ENCODE results near the gene PTPN14.

DNA sequence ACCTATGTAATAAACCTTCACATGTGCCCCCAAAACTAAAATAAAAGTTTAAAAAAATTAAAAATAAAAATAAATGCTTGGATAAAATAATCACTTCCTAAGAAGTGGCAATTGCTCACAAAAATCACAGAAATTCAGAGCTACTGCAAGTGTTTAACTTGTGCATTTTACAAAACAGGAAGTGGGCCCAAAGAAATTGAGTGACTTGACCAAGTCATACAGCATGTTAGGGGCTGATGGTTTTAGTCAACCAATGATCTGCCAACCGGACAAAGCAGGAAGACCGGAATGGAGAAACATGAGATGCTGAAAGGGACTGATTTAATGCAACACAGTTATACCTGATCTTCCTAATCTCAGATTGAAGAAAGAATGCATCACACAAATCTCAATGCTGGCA lies 173.9 kb downstream of the PTPN14 start:
- TF ChIP-seq, protein P1, sequence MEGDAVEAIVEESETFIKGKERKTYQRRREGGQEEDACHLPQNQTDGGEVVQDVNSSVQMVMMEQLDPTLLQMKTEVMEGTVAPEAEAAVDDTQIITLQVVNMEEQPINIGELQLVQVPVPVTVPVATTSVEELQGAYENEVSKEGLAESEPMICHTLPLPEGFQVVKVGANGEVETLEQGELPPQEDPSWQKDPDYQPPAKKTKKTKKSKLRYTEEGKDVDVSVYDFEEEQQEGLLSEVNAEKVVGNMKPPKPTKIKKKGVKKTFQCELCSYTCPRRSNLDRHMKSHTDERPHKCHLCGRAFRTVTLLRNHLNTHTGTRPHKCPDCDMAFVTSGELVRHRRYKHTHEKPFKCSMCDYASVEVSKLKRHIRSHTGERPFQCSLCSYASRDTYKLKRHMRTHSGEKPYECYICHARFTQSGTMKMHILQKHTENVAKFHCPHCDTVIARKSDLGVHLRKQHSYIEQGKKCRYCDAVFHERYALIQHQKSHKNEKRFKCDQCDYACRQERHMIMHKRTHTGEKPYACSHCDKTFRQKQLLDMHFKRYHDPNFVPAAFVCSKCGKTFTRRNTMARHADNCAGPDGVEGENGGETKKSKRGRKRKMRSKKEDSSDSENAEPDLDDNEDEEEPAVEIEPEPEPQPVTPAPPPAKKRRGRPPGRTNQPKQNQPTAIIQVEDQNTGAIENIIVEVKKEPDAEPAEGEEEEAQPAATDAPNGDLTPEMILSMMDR (IDR thresholded peaks at IDR 0.05): no peak
- TF ChIP-seq POLR2A (IDR thresholded peaks at IDR 0.05): no peak

Data from lower leg skin (tissue), 3 donors.